Stimulated activated CD4-positive, alpha-beta T cell treated with anti-CD3 and anti-CD28 coated beads, Interleukin-4, amount 100 ng/mL, for 4 hours (primary cell): ENCODE measurements around the gene NEIL1.
"Not testable (repeated sequence)": the region's sequence is repeated elsewhere in the genome, so short reads cannot be mapped to it uniquely, and the experiment has no call there.

Source experiments
- DNase-seq, 2 experiments: peaks; one replicate each; pipeline ENCODE4 v3.0.0-alpha.2; 2020

The NEIL1 gene

GRCh38 chr15:75335313-75335704, 11.5 kb upstream of the NEIL1 start:
- no peak for DNase-seq

DNA sequence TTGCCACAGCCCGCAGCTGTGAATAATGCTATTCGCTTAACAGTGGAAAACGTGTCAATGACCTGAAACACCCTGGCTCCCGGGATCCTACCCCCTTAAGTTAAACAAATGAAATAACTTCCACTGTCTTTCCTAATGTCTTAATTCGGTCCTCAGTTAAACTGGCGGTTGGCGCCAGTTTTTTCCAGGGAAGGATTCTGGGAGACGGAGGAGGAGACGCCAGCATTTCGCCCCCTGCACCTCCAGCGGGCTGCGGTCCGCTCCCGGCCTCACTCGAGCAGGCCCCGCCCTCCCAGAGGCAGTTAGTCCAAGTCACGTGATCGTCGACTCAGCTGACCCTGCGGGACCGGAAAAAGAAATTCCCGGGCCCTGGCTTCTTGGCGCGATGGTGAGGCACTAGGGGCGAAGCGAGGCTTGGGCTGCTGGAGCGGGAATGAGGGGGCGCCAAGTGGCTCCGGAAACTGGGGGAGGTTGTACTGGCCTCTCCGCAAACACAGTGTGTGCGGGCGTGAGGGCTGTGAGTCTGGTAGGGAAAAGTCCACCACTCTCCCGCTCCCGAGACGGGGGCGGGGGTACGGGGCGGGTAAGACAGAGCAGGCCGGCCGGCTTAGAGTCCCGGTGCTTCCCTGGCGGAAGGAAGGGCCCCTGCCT, 11.0 kb upstream of the NEIL1 start, which contains the start of gene COMMD4:
COMMD4 (plus strand) TSS at position 359 of the 651 bp plus-strand sequence; CDS start at position 386, 27 bp downstream.
- DNase-seq = peak; percentile 61 to 82

DNA sequence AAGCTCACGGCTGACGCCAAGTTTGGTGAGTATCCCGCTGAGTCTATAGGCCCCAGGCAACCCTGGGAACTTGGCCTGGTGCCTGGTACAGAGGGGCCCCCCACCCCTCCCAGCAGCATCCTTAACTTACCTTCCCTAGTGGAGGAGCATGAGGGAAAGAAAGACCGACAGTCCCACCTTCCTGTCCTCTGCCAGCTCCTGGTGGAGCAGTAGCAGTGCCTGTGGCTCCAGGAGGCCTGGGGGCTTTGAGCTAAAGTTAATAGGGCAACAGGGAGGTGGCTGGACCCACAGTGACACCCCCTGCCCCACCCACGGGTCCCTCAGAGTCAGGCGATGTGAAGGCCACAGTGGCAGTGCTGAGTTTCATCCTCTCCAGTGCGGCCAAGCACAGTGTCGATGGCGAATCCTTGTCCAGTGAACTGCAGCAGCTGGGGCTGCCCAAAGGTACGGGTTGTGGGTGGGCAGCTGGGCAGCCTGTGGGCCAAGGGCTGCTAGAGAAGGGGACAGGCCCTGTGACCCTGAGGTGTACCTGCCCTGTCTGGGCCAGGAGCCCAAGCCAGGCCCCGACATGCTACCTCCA, 8.1 kb upstream of the NEIL1 start:
- DNase-seq = no peak

- no peak for DNase-seq
Observed at GRCh38 chr15:75339531-75340240, 7.2 kb upstream of the NEIL1 start.

DNA sequence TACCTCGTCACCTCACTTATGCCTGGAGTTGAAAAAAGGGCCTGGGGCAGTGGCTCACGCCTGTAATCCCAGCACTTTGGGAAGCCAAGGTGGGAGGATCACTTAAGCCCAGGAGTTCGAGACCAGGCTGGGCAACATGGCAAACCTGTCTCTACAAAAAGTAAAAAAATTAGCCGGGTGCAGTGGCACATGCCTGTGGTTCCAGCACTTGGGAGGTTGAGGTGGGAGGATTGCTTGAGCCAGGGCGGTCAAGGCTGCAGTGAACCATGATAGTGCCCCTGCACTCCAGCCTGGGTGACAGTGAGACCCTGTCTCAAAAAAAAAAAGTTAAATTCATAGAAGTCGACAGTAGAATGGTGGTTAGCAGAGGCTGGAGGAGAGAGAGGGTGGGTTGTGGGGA, 4.6 kb upstream of the NEIL1 start:
- DNase-seq = no peak

DNA sequence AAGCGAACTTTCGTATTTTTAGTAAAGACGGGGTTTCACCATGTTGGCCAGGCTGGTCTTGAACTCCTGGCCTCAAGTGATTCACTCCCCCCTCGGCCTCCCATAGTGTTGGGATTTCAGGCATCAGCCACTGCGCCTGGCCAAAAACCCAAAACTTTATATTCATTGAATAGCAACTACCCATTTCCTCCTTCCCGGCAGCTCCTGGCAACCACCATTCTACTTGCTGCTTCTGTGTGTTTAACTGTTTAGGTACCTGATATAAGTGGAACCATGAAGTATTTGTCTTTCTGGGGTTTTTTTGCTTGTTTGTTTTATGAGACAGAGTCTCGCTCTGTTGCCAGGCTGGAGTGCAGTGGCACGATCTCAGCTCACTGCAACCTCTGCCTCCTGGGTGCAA, 2.9 kb upstream of the NEIL1 start:
- DNase-seq = not testable (repeated sequence)

DNA sequence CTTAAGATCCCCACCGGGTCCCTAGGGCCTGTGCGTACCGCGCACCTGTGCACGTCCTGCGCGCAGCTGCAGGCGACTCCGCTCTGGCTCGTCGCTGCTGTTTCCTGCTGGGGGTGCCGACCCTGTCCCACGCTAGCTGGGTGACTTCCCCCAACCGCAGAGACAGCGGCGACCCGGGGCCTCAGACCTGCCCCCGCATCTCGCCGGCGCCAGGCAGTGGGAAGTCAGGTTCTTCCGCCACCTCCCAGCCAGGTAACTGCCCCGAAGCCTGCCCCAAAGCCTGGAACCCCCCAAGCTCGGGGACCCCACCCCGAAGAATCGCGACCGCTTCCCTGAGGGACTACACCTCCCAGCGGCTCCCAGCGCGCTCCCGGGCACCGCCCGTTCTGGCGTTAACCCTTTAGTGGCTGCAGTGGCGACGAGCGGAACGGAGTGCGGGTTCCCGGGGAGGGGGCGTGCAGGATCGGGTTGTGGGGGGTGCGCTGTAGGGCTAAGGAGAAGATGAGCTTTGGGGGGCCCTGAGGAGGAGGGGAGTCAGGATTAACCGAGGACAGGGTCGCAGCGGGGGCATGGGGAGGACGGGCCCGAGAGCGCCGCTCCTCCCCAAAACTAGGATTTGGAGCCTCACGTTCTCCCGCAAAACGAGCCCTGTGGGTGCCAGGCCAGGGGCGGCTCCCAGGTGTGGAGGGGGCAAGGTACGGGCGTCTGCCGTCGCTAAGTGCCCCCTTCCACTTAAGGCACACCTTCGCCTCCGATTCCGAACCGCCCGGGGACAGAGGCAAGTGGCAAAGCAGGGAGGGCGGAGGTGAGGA, 589 bp downstream of the NEIL1 start:
- peak; percentile 48 to 56 for DNase-seq

- no peak for DNase-seq
Observed at GRCh38 chr15:75348034-75348561, 1.3 kb downstream of the NEIL1 start.

DNA sequence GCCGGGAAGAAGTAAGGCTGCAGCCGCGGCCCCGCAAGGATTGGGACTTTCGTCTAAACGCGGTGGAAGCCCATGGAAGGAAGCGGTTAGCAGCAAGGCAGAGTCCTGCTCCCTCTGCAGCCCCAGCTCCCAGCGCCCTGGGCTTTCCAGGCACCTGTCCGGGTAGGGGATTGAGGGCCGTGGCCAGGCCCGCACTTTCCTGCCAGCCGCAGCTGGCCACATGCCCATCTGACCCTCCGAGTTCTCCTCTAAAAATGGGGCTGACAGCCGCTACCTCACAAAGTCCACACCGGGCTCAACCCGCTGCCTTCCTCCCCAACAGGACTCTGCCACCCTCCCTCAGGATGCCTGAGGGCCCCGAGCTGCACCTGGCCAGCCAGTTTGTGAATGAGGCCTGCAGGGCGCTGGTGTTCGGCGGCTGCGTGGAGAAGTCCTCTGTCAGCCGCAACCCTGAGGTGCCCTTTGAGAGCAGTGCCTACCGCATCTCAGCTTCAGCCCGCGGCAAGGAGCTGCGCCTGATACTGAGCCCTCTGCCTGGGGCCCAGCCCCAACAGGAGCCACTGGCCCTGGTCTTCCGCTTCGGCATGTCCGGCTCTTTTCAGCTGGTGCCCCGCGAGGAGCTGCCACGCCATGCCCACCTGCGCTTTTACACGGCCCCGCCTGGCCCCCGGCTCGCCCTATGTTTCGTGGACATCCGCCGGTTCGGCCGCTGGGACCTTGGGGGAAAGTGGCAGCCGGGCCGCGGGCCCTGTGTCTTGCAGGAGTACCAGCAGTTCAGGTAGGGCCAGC, 1.9 kb downstream of the NEIL1 start:
- DNase-seq = no peak

DNA sequence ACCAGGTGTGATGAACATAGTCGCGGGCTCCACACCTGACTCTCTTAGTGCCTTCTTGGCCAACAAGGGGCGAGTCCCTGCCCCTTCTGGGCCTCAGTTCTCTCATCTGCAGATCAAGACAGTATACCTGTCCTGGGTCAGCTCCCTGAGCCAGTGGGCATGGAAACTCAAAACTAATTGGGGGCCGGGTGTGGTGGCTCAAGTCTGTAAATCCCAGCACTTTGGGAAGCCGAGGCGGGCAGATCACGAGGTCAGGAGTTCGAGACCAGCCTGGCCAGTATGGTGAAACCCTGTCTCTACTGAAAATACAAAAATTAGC, 2.5 kb downstream of the NEIL1 start:
- DNase-seq = not testable (repeated sequence)

DNA sequence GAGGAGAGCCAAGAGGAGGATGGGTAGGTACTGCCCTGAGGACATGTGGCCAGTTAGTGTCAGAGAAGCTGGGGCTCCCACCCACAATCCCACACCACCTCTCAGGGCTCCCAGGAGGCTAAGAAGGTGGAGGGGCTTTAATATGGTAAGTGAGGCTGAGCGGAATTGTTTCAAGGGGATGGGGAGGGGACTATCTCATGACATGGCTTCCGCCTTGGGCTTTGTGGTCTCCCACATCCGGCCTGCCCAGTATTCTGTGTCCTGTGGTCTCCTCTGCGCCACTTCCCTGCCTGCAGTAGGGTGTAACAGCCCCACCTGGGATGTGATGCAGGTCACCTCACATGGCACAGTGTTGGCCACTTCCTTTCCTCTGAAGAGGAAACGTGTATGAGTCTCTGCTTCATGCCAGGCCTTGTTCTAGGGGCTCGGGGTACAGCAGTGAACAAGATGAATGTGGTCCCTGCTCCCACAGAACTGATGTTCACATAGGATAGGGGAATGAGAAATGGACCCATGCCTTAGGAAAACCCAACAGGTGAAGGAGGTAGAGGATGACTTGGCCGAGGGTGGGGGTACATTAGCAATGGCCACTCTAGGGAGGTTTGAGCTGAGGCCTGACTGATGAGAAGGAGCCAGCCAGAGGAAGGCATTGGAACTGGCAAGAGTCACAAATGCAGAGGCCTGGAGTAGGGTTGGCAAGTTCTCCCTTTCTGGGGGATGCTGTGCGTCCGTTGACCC, 3.2 kb downstream of the NEIL1 start:
- peak; percentile 29 to 51 for DNase-seq

DNA sequence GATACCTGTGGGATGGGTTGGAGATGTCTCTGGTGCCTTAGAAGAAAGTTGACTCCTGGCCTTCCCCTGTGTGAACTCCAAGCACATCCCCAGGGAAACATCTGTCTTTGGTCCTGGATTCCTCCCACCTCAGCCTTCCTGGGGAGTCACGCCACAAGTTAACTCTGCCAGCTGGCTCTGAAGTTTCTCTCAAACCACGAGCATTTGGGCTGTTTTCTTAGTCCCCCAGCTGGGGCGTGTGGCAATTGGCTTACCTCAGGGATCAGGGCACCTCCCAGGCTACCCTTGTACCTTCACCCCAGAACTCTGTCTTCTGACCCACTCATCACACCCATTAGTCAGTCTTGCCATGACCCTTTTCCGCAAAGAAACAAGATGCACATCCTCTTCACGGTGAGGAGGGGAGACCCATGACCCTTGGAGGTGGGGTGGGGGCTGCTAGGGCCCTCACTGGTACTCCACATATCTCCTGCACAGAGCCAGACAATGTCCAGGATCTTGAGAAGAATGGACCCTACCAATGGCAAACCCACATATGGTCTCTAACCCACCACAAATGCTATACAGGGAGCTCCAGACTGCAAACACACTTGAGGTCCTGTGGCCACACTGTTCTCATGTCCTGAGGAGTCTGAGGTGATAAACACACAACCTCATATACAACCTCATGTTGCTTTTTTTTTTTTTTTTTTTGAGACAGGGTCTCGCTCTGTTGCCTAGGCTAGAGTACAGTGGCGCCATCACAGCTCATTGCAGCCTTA, 3.9 kb downstream of the NEIL1 start:
- no peak for DNase-seq

DNA sequence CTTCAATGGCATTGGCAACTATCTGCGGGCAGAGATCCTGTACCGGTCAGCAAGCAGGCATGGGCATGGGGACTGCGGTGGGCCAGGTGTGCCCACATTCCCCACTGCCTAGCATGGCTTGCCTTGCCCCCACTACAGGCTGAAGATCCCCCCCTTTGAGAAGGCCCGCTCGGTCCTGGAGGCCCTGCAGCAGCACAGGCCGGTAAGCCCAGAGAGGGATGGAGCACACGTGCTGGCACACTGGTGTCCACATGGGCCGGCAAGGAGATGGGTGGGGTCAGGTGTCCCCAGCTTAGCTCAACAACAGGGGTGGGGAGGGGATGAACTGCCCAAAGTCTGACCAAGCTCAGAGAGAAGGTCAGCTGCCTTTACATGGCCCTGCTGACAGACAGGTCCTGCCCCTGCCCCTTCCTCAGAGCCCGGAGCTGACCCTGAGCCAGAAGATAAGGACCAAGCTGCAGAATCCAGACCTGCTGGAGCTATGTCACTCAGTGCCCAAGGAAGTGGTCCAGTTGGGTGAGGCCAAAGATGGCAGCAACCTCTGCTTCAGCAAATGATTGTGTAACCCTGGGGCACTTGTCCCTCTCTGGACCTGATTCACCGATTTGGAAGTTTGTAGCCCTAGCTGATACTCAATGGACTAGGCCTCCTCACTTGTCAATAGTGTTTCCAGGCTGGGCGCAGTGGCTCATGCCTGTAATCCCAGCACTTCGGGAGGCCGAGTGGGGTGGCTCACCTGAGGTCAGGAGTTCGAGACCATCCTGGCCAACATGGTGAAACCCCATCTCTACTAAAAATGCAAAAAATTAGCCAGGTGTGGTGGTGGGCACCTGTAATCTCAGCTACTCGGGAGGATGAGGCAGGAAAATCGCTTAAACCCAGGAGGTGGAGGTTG, 5.6 kb downstream of the NEIL1 start:
- no peak for DNase-seq

DNA sequence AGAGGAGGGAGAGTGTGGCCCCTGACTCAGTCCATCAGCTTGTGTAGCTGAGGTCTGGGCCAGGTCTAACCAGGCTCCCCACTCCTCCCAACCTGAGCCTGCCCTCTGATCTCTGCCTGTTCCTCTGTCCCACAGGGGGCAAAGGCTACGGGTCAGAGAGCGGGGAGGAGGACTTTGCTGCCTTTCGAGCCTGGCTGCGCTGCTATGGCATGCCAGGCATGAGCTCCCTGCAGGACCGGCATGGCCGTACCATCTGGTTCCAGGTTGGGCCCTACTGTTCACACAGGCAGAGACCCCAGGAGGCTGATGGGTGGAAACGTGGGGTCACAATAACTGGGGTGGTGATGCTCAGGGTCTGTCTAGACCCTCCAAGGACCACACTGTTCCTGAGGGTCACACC, 6.8 kb downstream of the NEIL1 start:
- DNase-seq = no peak

GRCh38 chr15:75354454-75354853, 7.6 kb downstream of the NEIL1 start:
- DNase-seq = no peak

GRCh38 chr15:75355369-75355768, 8.5 kb downstream of the NEIL1 start:
- DNase-seq = no peak

- DNase-seq = no peak
Observed at GRCh38 chr15:75356006-75356405, 9.2 kb downstream of the NEIL1 start.

GRCh38 chr15:75356517-75356916, 9.7 kb downstream of the NEIL1 start:
- DNase-seq = no peak

DNA sequence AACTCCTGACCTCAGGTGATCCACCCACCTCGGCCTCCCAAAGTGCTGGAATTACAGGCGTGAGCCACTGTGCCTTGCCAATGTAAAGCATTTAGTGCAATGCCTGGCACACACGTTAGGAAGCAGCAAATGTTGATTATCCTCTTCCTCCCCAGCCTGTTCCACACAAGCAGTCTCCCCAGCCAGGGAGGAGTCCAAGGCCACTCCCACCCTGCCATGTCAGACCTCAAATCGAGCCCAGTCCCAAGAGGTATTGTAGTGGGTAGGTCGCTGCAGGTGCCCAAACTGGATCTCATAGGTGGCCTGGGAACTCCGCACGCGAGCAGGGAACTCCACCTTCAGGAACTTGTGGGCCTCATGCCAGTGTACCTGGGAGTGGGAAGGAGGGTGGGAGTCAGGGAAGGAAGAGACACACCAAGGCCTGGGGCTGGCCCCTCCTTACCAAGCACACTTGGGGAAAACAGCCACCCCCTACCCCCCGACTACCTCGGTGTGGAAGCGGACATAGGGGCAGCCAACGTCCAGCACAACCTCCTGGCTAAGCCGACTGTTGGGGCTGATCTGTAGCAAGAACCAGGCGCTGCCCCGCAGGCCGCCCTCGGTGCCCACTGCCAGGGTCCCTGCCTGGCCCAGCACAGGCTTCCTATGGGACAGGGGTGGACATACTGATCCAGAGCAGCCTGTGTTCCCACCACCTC, 11.3 kb downstream of the NEIL1 start:
- DNase-seq = no peak
